ENCODE results near the gene DSC1. TPM values are rescaled to one million over a fixed set of nuclear protein-coding genes. Genes with fewer than 3 reads are reported as not detected.
"Not testable (repeated sequence)": the region's sequence is repeated elsewhere in the genome, so short reads cannot be mapped to it uniquely, and the experiment has no call there.

DSC1 gene
- total RNA-seq, 1 donor from 2014 or later: not detected

DNA sequence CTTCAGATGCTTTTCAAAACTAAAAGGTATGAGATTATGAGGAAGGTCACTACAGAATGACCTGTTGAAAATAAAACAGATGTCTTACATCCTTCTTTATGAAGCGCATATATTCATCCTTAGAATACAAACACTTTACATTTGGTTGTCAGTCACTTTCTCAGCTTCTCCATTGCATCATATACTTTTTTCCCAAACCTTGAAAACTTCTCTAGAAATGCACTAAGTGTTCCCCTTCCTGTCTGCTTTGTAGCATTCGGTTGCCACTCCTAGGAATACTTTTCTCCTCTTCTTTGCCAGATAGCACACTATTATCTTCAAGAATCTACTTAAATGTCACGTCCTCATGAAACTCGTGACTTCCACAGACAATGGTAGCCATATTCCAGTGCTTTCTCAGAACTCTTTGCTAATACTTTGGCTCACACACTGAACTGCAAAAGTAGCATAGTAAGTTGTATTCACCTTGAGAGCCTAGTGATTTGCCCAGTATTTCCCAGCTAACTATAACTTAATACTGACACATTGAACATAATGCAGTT lies 27.6 kb downstream of the DSC1 start:
- Histone ChIP-seq H3K9me3 (no peaks in the 10 kb centered on the region), H3K4me3 (no peak overlapping the region), H3K27me3 (no peaks in the 10 kb centered on the region), H3K36me3 (no peaks in the 10 kb centered on the region), H3K4me1 (no peaks in the 10 kb centered on the region), H3K27ac (no peak overlapping the region)
- intact Hi-C loops (cut with DNase I): no loop called here
- DNase-seq (ENCODE audit: low spot score in 2 of 2): no peak
- TF ChIP-seq, protein P1, sequence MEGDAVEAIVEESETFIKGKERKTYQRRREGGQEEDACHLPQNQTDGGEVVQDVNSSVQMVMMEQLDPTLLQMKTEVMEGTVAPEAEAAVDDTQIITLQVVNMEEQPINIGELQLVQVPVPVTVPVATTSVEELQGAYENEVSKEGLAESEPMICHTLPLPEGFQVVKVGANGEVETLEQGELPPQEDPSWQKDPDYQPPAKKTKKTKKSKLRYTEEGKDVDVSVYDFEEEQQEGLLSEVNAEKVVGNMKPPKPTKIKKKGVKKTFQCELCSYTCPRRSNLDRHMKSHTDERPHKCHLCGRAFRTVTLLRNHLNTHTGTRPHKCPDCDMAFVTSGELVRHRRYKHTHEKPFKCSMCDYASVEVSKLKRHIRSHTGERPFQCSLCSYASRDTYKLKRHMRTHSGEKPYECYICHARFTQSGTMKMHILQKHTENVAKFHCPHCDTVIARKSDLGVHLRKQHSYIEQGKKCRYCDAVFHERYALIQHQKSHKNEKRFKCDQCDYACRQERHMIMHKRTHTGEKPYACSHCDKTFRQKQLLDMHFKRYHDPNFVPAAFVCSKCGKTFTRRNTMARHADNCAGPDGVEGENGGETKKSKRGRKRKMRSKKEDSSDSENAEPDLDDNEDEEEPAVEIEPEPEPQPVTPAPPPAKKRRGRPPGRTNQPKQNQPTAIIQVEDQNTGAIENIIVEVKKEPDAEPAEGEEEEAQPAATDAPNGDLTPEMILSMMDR (IDR thresholded peaks at IDR 0.05): no peak

DNA sequence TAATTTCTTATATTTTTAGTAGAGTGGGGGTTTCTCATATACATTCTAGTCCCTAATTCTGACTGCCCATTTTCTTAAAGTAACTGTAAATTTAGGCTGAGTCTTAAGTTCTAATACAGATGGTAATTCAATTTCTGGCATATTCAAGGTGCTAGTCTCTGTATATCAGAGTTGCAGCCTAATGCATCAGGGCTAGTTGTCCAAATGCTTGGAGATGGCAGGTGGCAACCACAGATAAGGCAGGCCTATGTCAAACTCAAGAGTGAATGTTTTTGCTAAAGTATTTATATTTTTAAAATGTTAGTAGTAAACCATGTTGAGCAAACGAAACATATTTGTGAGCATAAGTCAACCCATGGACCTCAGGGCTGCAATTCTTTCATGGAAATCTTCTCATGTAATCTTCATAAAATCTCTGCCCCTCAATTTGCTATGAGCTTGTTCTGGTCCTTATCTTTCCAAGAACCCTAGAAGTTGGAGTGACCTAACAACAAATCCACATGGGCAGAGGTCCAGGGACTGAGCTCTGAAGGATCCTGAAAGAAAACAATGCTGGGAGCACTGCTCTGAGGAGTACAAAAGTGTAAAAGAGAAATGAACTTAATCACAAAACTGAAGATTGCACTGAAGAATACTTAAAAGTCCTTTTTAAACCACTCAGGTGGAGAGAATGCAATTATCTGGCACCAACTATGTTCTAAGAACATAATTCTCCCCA lies 33.1 kb downstream of the DSC1 start:
- Histone ChIP-seq H3K36me3 (no peaks in the 10 kb centered on the region), H3K27me3 (no peaks in the 10 kb centered on the region), H3K27ac (no peak overlapping the region), H3K9me3 (no peaks in the 10 kb centered on the region), H3K4me1 (no peaks in the 10 kb centered on the region), H3K4me3 (no peak overlapping the region)
- no peak for DNase-seq (ENCODE audit: low spot score in 2 of 2)
- intact Hi-C loops (cut with DNase I): no loop called here
- TF ChIP-seq, protein P1 (IDR thresholded peaks at IDR 0.05): no peak

DNA sequence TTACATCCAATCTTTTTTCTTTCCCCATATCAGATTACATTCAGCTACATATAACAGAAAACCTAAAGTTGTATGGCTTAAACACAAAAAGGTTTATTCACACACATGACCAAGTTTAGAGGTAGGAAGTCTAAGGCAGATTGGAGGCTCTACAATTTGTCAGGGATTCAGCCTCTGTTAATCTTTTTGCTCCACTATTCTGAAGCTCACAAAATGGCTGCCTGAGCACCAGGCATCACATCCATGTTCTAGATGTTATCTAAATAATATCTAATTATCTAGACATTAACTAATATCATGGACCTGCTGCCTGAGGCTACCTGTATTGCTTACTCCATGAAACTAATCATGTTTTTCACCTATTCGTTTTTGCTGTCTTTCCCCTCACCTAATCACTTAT lies 36.8 kb downstream of the DSC1 start:
- Histone ChIP-seq H3K27me3 (no peaks in the 10 kb centered on the region), H3K4me3 (no peak overlapping the region), H3K36me3 (no peaks in the 10 kb centered on the region), H3K9me3 (no peaks in the 10 kb centered on the region), H3K27ac (no peak overlapping the region), H3K4me1 (no peaks in the 10 kb centered on the region)
- intact Hi-C loops (cut with DNase I): no loop called here
- TF ChIP-seq, protein P1 (IDR thresholded peaks at IDR 0.05): no peak
- no peak for DNase-seq (ENCODE audit: low spot score in 2 of 2)

DNA sequence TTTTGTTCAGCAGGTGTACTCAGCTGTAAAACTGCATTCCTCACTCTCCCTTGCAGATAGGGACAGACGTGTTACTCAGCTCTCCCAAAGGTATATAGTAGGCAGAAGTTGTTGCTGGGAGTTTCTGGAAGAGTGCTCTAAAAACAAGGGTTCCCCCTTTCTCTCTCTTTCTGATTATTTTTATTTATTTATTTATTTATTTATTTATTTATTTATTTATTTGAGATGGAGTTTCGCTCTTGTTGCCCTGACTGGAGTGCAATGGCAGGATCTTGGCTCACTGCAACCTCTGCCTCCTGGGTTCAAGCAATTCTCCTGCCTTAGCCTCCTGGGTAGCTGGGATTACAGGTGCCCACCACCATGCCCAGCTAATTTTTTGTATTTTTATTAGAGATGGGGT lies 39.5 kb downstream of the DSC1 start:
- H3K27ac ChIP-seq; H3K4me1 ChIP-seq; H3K36me3 ChIP-seq; DNase-seq (ENCODE audit: low spot score in 2 of 2); H3K9me3 ChIP-seq; H3K4me3 ChIP-seq; H3K27me3 ChIP-seq; intact Hi-C loops (cut with DNase I): not testable (repeated sequence)

DNA sequence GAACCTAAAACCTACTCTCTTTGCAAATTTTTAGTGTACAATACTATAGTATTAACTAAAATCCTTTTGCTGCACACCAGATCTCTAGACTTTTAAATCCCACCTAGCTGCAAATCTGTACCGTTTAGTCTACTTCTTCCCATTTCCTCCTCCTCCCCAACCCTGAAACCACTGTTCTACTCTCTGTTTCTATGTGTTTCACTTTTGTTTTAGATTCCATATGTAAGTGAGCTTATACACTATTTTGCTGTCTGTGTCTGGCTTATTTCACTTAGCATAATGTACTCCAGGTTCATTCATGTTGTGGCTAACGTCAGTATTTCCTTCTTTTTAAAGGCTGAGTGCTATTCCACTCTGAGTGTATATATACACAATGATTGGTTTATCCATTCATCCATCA lies 42.1 kb downstream of the DSC1 start:
- no peak for DNase-seq (ENCODE audit: low spot score in 2 of 2)
- no peaks in the 10 kb centered on the region for H3K27me3 ChIP-seq
- TF ChIP-seq, protein P1 (IDR thresholded peaks at IDR 0.05): no peak
- H3K27ac ChIP-seq: no peak overlapping the region
- intact Hi-C loops (cut with DNase I): no loop called here
- no peaks in the 10 kb centered on the region for H3K4me1 ChIP-seq
- H3K9me3 ChIP-seq: no peaks in the 10 kb centered on the region
- H3K36me3 ChIP-seq: no peaks in the 10 kb centered on the region
- H3K4me3 ChIP-seq: no peak overlapping the region

DNA sequence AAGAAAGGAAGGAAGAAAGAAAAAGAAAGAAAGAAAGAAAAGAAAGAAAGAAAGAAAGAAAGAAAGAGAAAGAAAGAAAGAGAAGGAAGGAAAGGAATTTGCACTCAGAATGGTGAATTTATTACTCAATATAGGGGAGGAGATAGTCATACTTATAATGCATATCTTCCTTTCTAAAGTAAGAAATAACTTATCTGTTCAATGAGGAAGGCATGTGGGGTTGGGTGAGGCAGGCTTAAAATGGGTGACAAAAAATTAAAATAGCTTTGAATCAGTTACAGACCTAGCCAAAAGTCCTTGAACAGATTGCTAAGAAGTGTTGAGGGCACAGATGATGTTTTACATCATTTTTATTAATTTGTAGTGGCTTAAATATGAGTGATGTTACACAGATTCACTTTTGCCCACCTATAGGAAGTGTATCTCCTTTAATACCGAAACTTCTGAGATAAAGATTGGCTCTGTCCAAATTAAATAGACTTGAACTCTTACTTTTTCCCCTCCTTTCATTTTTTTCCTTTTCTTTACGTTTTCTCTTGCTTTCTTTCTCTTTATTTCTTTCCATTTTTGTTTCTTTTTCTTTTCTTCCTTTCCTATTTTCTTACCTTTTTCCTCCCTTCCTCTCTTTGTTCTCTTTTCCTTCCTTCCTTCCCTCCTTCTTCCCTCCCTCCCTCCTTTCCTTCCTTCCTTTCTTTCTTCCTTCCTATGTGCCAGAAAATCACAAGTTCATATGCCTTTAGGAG lies 45.6 kb downstream of the DSC1 start:
- no peak overlapping the region for H3K27ac ChIP-seq
- TF ChIP-seq, protein P1 (IDR thresholded peaks at IDR 0.05): no peak
- intact Hi-C loops (cut with DNase I): no loop called here
- DNase-seq (ENCODE audit: low spot score in 2 of 2): no peak
- H3K27me3 ChIP-seq: no peaks in the 10 kb centered on the region
- no peak overlapping the region for H3K4me3 ChIP-seq
- no peaks in the 10 kb centered on the region for H3K4me1 ChIP-seq
- no peaks in the 10 kb centered on the region for H3K9me3 ChIP-seq
- no peaks in the 10 kb centered on the region for H3K36me3 ChIP-seq
